Endothelial cell (in vitro differentiated cells): Measurements from ENCODE around the gene DUSP14. TPM values are rescaled to one million over a fixed set of nuclear protein-coding genes. Genes with fewer than 3 reads are reported as not detected.
"Not testable (repeated sequence)": the region's sequence is repeated elsewhere in the genome, so short reads cannot be mapped to it uniquely, and the experiment has no call there.

Experiments
- DNase-seq: peaks from one replicate; pipeline ENCODE4 v3.0.0; 2021; ENCODE audit warnings: low spot score
- H3K27ac Mint-ChIP-seq: one replicate; pipeline ENCODE4 v1.8.0; 2021; ENCODE audit warnings: mixed read lengths, inconsistent platforms; ENCODE audit not compliant: unreplicated experiment
- H3K27me3 Mint-ChIP-seq: one replicate; pipeline ENCODE4 v1.8.0; 2021; ENCODE audit warnings: mild to moderate bottlenecking, moderate library complexity, mixed read lengths, inconsistent platforms; ENCODE audit not compliant: unreplicated experiment
- H3K36me3 Mint-ChIP-seq: one replicate; pipeline ENCODE4 v1.8.0; 2021; ENCODE audit warnings: mild to moderate bottlenecking, low read depth, mixed read lengths, inconsistent platforms; ENCODE audit not compliant: unreplicated experiment
- H3K4me1 Mint-ChIP-seq: one replicate; pipeline ENCODE4 v1.8.0; 2021; ENCODE audit warnings: mild to moderate bottlenecking, mixed read lengths, inconsistent platforms; ENCODE audit not compliant: unreplicated experiment
- H3K4me3 Mint-ChIP-seq: one replicate; pipeline ENCODE4 v1.8.0; 2021; ENCODE audit warnings: mild to moderate bottlenecking, mixed read lengths, inconsistent platforms; ENCODE audit not compliant: unreplicated experiment
- H3K9me3 Mint-ChIP-seq: one replicate; pipeline ENCODE4 v1.8.0; 2021; ENCODE audit warnings: mixed read lengths, inconsistent platforms; ENCODE audit not compliant: unreplicated experiment
- long read RNA-seq: library from polyadenylated mRNA; unstranded; transcript quantifications from one replicate; pipeline ENCODE4 v2.0.0, GENCODE V29; 2020; ENCODE audit not compliant: unreplicated experiment
- total RNA-seq: library from RNA; stranded (reverse); fragmentation: NEBNext Ultra II Directional; extraction: Animal tissue kit (Norgen Biotek cat#: 25700); gene quantifications from one replicate; pipeline ENCODE4 v1.2.1, GENCODE V29; 2021; ENCODE audit not compliant: unreplicated experiment
- TF ChIP-seq, protein P1 (sequence below): fragments of 200-600 bp; sonication (generic); IDR thresholded peaks from one replicate; pipeline ENCODE4 v1.5.0; 2021; ENCODE audit warnings: antibody characterized with exemption; ENCODE audit not compliant: unreplicated experiment

Gene DUSP14, protein sequence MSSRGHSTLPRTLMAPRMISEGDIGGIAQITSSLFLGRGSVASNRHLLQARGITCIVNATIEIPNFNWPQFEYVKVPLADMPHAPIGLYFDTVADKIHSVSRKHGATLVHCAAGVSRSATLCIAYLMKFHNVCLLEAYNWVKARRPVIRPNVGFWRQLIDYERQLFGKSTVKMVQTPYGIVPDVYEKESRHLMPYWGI
- 23.0 TPM for total RNA-seq
- long read RNA-seq, transcript DUSP14-206 (3 exons, 1,537 nt): major isoform, 18 of 19 reads
- long read RNA-seq, partial matches to known transcripts: 0 of 19 reads
- long read RNA-seq, other reads (novel, unspliced or antisense): 0 of 19 reads

DNA sequence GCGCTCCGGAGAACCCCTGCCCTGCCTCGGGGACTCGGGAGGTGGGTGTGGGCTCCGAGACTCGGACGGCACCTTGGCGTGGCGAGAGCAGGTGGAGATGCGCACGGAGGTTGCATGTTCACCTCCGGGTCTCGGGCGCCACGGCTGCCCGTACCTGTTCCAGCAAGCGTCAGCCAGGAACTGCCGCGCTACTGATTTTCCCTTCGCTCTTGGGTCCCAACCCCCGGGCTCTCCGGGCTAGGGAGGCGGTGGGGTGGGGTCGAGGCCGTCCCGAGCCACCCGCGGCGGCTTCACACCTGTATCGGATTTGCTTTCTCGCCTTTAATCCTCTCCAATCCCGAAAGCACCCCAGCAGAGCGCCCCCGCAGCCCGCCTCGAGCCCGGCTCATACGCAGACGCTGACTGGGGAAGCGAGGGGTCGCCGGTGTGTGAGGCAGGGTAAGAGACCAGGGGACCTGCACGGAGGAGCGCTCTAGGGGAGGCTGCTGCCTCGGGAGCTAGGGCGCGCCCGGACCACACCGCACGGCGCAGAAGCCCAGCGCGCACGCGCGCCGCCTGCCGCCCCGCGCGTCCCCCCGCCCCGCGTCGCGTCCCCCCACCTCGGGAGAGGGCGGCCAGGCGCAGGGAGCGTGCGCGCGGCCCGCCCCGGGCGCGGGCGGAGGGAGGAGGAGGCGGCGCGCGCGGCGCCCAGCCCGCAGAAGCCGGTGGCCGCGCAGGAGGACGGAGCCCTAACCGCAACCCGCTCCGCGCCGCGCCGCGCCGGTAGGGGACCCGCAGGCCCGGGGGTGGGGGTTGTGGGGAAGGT is at the start of gene DUSP14:
DUSP14 (plus strand) TSS at position 695 of the 805 bp plus-strand sequence. CDS start 22,382 bp downstream, outside the sequence.
- Mint-ChIP-seq H3K27me3 (peaks cover 8% of the 10 kb centered on the region), H3K9me3 (no peaks in the 10 kb centered on the region), H3K4me3 (peak within 1 kb of the TSS; percentile 97), H3K4me1 (peaks cover 24% of the 10 kb centered on the region), H3K27ac (peak within 1 kb of the TSS; percentile 85), H3K36me3 (peaks cover 4% of the 10 kb centered on the region)
- TF ChIP-seq, protein P1, sequence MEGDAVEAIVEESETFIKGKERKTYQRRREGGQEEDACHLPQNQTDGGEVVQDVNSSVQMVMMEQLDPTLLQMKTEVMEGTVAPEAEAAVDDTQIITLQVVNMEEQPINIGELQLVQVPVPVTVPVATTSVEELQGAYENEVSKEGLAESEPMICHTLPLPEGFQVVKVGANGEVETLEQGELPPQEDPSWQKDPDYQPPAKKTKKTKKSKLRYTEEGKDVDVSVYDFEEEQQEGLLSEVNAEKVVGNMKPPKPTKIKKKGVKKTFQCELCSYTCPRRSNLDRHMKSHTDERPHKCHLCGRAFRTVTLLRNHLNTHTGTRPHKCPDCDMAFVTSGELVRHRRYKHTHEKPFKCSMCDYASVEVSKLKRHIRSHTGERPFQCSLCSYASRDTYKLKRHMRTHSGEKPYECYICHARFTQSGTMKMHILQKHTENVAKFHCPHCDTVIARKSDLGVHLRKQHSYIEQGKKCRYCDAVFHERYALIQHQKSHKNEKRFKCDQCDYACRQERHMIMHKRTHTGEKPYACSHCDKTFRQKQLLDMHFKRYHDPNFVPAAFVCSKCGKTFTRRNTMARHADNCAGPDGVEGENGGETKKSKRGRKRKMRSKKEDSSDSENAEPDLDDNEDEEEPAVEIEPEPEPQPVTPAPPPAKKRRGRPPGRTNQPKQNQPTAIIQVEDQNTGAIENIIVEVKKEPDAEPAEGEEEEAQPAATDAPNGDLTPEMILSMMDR: no peak
- peak; percentile 77 for DNase-seq

DNA sequence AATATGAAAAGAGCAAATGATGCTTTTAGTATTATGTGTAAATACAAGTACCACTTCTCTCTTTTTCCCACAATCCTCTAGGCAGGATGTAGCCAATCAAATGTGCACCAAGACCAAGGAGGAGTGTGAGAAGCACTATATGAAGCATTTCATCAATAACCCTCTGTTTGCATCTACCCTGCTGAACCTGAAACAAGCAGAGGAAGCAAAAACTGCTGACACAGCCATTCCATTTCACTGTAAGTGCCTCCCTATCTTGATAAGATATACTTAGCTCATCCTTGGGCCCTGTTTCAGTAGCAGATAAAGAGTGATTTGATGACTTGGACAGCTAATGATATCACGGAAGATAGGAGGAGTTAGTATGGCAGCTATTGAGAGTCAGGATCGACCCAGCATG is 49.3 kb upstream of the DUSP14 start:
- no peak overlapping the region for H3K27ac Mint-ChIP-seq
- no peak for DNase-seq
- no peak overlapping the region for H3K4me3 Mint-ChIP-seq
- peaks cover 10% of the 10 kb centered on the region for H3K36me3 Mint-ChIP-seq
- TF ChIP-seq, protein P1: no peak
- H3K27me3 Mint-ChIP-seq: no peaks in the 10 kb centered on the region
- H3K4me1 Mint-ChIP-seq: no peaks in the 10 kb centered on the region
- H3K9me3 Mint-ChIP-seq: no peaks in the 10 kb centered on the region

DNA sequence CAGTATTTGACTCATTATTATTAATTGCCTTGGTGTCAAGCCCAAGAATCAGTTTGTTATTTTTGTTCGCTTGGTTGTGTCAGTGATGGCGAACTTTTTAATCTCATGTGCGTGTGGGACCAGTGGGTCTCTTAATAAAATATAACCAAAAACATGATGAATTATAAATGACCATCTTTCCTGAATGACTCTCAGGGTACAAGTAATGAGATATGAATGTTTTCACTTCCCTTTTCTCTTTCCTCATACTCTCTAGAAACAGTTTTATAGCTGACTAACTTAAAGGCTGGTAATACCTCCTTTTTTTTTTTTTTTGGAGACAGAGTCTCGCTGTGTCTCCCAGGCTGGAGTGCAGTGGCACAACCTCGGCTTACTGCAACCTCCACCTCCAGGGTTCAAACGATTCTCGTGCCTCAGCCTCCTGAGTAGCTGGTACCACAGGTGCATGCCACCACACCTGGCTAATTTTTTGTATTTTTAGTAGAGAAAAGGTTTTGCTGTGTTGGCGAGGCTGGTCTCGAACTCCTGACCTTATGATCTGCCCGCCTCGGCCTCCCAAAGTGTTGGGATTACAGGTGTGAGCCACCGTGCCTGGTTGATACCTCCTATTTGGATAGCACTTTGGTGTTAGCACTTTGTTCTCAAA is 48.2 kb upstream of the DUSP14 start:
- not testable (repeated sequence) for H3K4me1 Mint-ChIP-seq, H3K9me3 Mint-ChIP-seq, H3K4me3 Mint-ChIP-seq, H3K27me3 Mint-ChIP-seq, H3K27ac Mint-ChIP-seq, H3K36me3 Mint-ChIP-seq, DNase-seq

DNA sequence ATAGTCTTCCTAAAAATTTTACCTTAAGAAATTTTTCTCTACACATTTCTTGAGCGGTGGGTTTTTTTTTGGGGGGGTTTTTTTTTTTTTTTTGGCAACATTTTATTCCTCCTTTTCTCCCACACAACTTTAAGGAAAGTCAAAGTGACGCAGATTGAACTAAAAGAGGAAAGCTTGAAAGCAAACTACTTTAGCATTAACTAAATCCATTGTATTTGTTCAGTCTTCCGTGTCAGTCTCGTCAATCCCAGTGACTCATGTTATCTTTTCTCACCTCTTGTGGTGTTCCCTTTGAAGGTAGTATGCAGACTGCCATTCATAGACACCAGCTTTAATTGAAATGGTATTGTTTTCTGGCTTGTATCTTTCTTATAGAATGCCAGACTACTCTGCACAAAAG is 43.7 kb upstream of the DUSP14 start:
- DNase-seq: no peak
- H3K36me3 Mint-ChIP-seq: peaks cover 3% of the 10 kb centered on the region
- no peak overlapping the region for H3K27ac Mint-ChIP-seq
- H3K4me1 Mint-ChIP-seq: peaks cover 7% of the 10 kb centered on the region
- TF ChIP-seq, protein P1: no peak
- peaks cover 2% of the 10 kb centered on the region for H3K27me3 Mint-ChIP-seq
- no peaks in the 10 kb centered on the region for H3K9me3 Mint-ChIP-seq
- no peak overlapping the region for H3K4me3 Mint-ChIP-seq

DNA sequence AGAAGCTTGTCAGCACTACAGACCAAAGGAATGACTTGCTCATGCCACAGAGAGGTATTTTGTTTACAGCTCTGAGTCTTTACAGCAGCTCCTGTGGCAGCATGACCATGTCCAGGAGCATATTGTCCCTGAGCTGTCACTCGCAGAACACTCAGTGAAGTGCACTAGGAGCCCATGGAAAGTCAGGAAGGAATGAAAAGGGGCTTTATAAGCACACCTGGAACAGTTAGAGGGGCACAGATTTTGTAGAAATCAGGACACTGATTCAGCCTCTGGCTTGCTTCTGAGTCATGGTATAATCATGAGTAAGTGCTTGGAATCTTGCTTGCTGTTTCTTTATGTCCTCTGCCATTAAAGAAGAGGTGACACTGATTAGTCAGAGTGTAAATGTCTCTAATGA is 42.0 kb upstream of the DUSP14 start:
- Mint-ChIP-seq H3K9me3 (no peaks in the 10 kb centered on the region), H3K4me3 (no peak overlapping the region), H3K4me1 (peaks cover 7% of the 10 kb centered on the region), H3K36me3 (no peaks in the 10 kb centered on the region), H3K27me3 (peaks cover 3% of the 10 kb centered on the region), H3K27ac (no peak overlapping the region)
- TF ChIP-seq, protein P1: no peak
- DNase-seq: no peak
